ENCODE measurements around the gene AMBP. TPM values are rescaled to one million over a fixed set of nuclear protein-coding genes. Genes with fewer than 3 reads are reported as not detected.

The AMBP gene
- total and polyA plus RNA-seq, 4 donors: 3,440 to 6,678 (median 4,863) TPM

- H3K9ac ChIP-seq (ENCODE audit: low read depth in 1 of 2, low read length in 2 of 2): no peak overlapping the region
- TF ChIP-seq RAD21 (IDR thresholded peaks at IDR 0.05) (no peak), NR2F2 (IDR thresholded peaks at IDR 0.05) (no peak), FOXA2 (IDR thresholded peaks at IDR 0.05) (no peak)
- H3K27me3 ChIP-seq (ENCODE audit: control insufficient read depth in 4 of 4, insufficient read depth in 4 of 4, low read length in 3 of 4): no peaks in the 10 kb centered on the region
- H3K36me3 ChIP-seq (ENCODE audit: control insufficient read depth in 4 of 4, insufficient read depth in 3 of 4, low read depth in 1 of 4, low read length in 3 of 4): peaks cover 0 to 8% (median 2%) of the 10 kb centered on the region in 4 donors
- H3K4me1 ChIP-seq (ENCODE audit: control insufficient read depth in 4 of 4, insufficient read depth in 4 of 4, low read length in 3 of 4): no peaks in the 10 kb centered on the region
- peak; percentile 28 for DNase-seq (ENCODE audit: low spot score)
- WGBS: 93% methylated on average over 4 of the region's 4 CpGs
- no peaks in the 10 kb centered on the region for H3K9me3 ChIP-seq (ENCODE audit: control insufficient read depth in 4 of 4, low read length in 3 of 4)
- no peak overlapping the region for H3K27ac ChIP-seq (ENCODE audit: low read depth in 1 of 2, low read length in 2 of 2)
- H3K4me3 ChIP-seq (ENCODE audit: low read depth in 1 of 3, low read length in 3 of 3): no peak overlapping the region
These were observed 11.2 kb upstream of the AMBP start for GRCh38 chr9:114089206-114089840.

- H3K27me3 ChIP-seq (ENCODE audit: control insufficient read depth in 4 of 4, insufficient read depth in 4 of 4, low read length in 3 of 4): no peaks in the 10 kb centered on the region
- DNase-seq (ENCODE audit: low spot score): peak; percentile 31
- H3K4me3 ChIP-seq (ENCODE audit: low read depth in 1 of 3, low read length in 3 of 3): no peak overlapping the region
- peaks cover 0 to 2% (median 0%) of the 10 kb centered on the region in 4 donors for H3K4me1 ChIP-seq (ENCODE audit: control insufficient read depth in 4 of 4, insufficient read depth in 4 of 4, low read length in 3 of 4)
- peaks cover 0 to 5% (median under 1%) of the 10 kb centered on the region in 4 donors for H3K36me3 ChIP-seq (ENCODE audit: control insufficient read depth in 4 of 4, insufficient read depth in 3 of 4, low read depth in 1 of 4, low read length in 3 of 4)
- TF ChIP-seq EGR1 (IDR thresholded peaks at IDR 0.05; ENCODE audit: low read depth in 2 of 2): no peak
- no peak for TF ChIP-seq FOXA1 (IDR thresholded peaks at IDR 0.05)
- no peak for TF ChIP-seq HNF4A (conservative IDR thresholded peaks at IDR 0.05)
- TF ChIP-seq TAF1 (conservative IDR thresholded peaks at IDR 0.05): no peak
- TF ChIP-seq NR2F2 (IDR thresholded peaks at IDR 0.05): no peak
- TF ChIP-seq SP1 (IDR thresholded peaks at IDR 0.05): no peak
- TF ChIP-seq, protein P1, sequence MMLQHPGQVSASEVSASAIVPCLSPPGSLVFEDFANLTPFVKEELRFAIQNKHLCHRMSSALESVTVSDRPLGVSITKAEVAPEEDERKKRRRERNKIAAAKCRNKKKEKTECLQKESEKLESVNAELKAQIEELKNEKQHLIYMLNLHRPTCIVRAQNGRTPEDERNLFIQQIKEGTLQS (IDR thresholded peaks at IDR 0.05): no peak
- no peak for TF ChIP-seq MAX (IDR thresholded peaks at IDR 0.05)
- TF ChIP-seq RXRA (IDR thresholded peaks at IDR 0.05): no peak
- no peak for TF ChIP-seq RAD21 (IDR thresholded peaks at IDR 0.05)
- H3K9ac ChIP-seq (ENCODE audit: low read depth in 1 of 2, low read length in 2 of 2): no peak overlapping the region
- no peaks in the 10 kb centered on the region for H3K9me3 ChIP-seq (ENCODE audit: control insufficient read depth in 4 of 4, low read length in 3 of 4)
- WGBS: 93% methylated on average over 7 of the region's 7 CpGs
- no peak overlapping the region for H3K27ac ChIP-seq (ENCODE audit: low read depth in 1 of 2, low read length in 2 of 2)
These were observed 10.6 kb upstream of the AMBP start for GRCh38 chr9:114088571-114089170.

DNA sequence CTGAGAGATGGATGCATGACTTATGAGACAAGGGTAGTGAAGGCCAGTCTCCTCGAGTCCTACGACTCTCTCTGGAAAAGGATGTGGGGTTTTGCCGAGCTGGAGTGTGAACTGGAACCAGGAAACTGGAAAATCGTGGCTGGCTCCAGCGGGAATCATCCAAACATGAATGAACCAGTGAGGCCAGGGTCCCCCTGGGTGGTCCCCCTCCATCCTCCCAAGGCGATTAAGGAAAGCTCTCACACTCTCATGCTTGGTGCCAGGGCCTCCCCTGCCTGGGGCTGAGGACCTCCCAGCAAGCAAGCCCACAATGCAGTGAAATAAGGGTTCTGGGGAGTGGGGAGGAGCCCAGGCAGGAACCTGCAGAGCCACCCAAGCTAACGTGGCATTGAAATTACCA is 9.6 kb upstream of the AMBP start:
- no peaks in the 10 kb centered on the region for H3K9me3 ChIP-seq (ENCODE audit: control insufficient read depth in 4 of 4, low read length in 3 of 4)
- WGBS: 68% methylated on average over 7 of the region's 7 CpGs
- TF ChIP-seq MAX (IDR thresholded peaks at IDR 0.05) (no peak), FOXA2 (IDR thresholded peaks at IDR 0.05) (no peak), GABPA (IDR thresholded peaks at IDR 0.05 in 1 of 2, conservative IDR thresholded peaks at IDR 0.05 in 1 of 2) (no peak), TAF1 (conservative IDR thresholded peaks at IDR 0.05) (no peak), EGR1 (IDR thresholded peaks at IDR 0.05; ENCODE audit: low read depth in 2 of 2) (no peak), HNF4A (conservative IDR thresholded peaks at IDR 0.05) (no peak), NR2F2 (IDR thresholded peaks at IDR 0.05) (no peak), SP1 (IDR thresholded peaks at IDR 0.05) (no peak), YY1 (IDR thresholded peaks at IDR 0.05) (no peak), HNF4G (IDR thresholded peaks at IDR 0.05) (no peak), JUND (IDR thresholded peaks at IDR 0.05) (no peak), CTCF (IDR thresholded peaks at IDR 0.05; ENCODE audit: low read depth, low read length, missing input control) (no peak), FOXA1 (IDR thresholded peaks at IDR 0.05) (no peak), RXRA (IDR thresholded peaks at IDR 0.05) (no peak), ZBTB33 (IDR thresholded peaks at IDR 0.05) (no peak)
- TF ChIP-seq, protein P1 (IDR thresholded peaks at IDR 0.05): no peak
- TF ChIP-seq, protein P2, sequence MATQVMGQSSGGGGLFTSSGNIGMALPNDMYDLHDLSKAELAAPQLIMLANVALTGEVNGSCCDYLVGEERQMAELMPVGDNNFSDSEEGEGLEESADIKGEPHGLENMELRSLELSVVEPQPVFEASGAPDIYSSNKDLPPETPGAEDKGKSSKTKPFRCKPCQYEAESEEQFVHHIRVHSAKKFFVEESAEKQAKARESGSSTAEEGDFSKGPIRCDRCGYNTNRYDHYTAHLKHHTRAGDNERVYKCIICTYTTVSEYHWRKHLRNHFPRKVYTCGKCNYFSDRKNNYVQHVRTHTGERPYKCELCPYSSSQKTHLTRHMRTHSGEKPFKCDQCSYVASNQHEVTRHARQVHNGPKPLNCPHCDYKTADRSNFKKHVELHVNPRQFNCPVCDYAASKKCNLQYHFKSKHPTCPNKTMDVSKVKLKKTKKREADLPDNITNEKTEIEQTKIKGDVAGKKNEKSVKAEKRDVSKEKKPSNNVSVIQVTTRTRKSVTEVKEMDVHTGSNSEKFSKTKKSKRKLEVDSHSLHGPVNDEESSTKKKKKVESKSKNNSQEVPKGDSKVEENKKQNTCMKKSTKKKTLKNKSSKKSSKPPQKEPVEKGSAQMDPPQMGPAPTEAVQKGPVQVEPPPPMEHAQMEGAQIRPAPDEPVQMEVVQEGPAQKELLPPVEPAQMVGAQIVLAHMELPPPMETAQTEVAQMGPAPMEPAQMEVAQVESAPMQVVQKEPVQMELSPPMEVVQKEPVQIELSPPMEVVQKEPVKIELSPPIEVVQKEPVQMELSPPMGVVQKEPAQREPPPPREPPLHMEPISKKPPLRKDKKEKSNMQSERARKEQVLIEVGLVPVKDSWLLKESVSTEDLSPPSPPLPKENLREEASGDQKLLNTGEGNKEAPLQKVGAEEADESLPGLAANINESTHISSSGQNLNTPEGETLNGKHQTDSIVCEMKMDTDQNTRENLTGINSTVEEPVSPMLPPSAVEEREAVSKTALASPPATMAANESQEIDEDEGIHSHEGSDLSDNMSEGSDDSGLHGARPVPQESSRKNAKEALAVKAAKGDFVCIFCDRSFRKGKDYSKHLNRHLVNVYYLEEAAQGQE (IDR thresholded peaks at IDR 0.05): no peak

More for the DNA sequence above, 9.6 kb upstream of the AMBP start:
- peaks cover 0 to under 1% (median 0%) of the 10 kb centered on the region in 4 donors for H3K36me3 ChIP-seq (ENCODE audit: control insufficient read depth in 4 of 4, insufficient read depth in 3 of 4, low read depth in 1 of 4, low read length in 3 of 4)
- H3K27ac ChIP-seq (ENCODE audit: low read depth in 1 of 2, low read length in 2 of 2): no peak overlapping the region
- H3K27me3 ChIP-seq (ENCODE audit: control insufficient read depth in 4 of 4, insufficient read depth in 4 of 4, low read length in 3 of 4): no peaks in the 10 kb centered on the region
- no peak overlapping the region for H3K4me3 ChIP-seq (ENCODE audit: low read depth in 1 of 3, low read length in 3 of 3)
- peaks cover 0 to 11% (median 8%) of the 10 kb centered on the region in 4 donors for H3K4me1 ChIP-seq (ENCODE audit: control insufficient read depth in 4 of 4, insufficient read depth in 4 of 4, low read length in 3 of 4)
- H3K9ac ChIP-seq (ENCODE audit: low read depth in 1 of 2, low read length in 2 of 2): no peak overlapping the region
- peak; percentile 27 for DNase-seq (ENCODE audit: low spot score)
